ENCODE results near the gene FAM120B.

DNA sequence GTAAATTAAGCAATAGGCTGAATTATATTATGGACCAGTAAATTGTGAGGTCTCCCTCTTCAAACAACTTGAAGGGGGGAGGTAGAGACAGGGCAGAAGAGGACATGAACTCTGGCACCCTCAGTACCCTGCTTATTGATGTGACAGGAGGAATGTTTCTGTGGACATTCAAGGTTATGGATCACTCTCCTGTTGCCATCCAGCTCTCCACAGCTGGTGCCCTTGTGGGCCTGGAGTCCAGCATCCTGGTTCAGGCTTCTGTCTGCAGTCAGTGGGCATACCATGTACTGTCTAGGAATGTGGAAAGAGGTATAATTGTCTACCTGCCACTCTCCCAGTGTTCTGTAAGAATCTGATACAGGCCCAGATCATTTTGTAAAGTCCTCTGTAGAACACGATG is 55.6 kb downstream of the FAM120B start:
- TF ChIP-seq, protein P1, sequence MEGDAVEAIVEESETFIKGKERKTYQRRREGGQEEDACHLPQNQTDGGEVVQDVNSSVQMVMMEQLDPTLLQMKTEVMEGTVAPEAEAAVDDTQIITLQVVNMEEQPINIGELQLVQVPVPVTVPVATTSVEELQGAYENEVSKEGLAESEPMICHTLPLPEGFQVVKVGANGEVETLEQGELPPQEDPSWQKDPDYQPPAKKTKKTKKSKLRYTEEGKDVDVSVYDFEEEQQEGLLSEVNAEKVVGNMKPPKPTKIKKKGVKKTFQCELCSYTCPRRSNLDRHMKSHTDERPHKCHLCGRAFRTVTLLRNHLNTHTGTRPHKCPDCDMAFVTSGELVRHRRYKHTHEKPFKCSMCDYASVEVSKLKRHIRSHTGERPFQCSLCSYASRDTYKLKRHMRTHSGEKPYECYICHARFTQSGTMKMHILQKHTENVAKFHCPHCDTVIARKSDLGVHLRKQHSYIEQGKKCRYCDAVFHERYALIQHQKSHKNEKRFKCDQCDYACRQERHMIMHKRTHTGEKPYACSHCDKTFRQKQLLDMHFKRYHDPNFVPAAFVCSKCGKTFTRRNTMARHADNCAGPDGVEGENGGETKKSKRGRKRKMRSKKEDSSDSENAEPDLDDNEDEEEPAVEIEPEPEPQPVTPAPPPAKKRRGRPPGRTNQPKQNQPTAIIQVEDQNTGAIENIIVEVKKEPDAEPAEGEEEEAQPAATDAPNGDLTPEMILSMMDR (IDR thresholded peaks at IDR 0.05; ENCODE audit: low read length): no peak
- TF ChIP-seq EZH2 (IDR thresholded peaks at IDR 0.05; ENCODE audit: borderline replicate concordance, low read length): no peak
